WERI-Rb-1 (cell line): ENCODE results near the gene ALPI.
A peak's percentile ranks its signal among the peaks of the same experiment; 100 is the strongest.

Experiments used
- DNase-seq: peaks from one replicate; pipeline ENCODE4 v3.0.0-alpha.2; 2020
- H3K27ac ChIP-seq: fragments of 250-450 bp; sonication (Bioruptor Pico); 2 replicates; pipeline ENCODE4 v1.5.1; 2020; ENCODE audit warnings: mild to moderate bottlenecking, moderate library complexity
- H3K27me3 ChIP-seq: fragments of 250-450 bp; sonication (Bioruptor Pico); 2 replicates; pipeline ENCODE4 v1.5.1; 2021; ENCODE audit warnings: mild to moderate bottlenecking, low read depth, moderate library complexity; ENCODE audit not compliant: insufficient read depth, severe bottlenecking
- H3K36me3 ChIP-seq: fragments of 250-450 bp; sonication (Bioruptor Pico); 2 replicates; pipeline ENCODE4 v1.5.1; 2020; ENCODE audit warnings: mild to moderate bottlenecking, moderate library complexity
- H3K4me3 ChIP-seq: 2 replicates; pipeline ENCODE4 v1.5.1; 2011; ENCODE audit warnings: low read depth, mild to moderate bottlenecking, control low read depth, low read length
- H3K9me3 ChIP-seq: fragments of 250-450 bp; sonication (Bioruptor Pico); 2 replicates; pipeline ENCODE4 v1.5.1; 2021; ENCODE audit warnings: mild to moderate bottlenecking, moderate library complexity; ENCODE audit not compliant: severe bottlenecking
- CTCF ChIP-seq: IDR thresholded peaks from 2 replicates; pipeline ENCODE4 v1.5.1; 2011; ENCODE audit warnings: low read depth, mild to moderate bottlenecking, control low read depth, inconsistent platforms, low read length

The ALPI gene

GRCh38 chr2:232459419-232460035 lies 3.6 kb downstream of the ALPI start:
- H3K36me3 ChIP-seq, result no peaks in the 10 kb centered on the region
- TF ChIP-seq CTCF, result no peak
- H3K4me3 ChIP-seq, result no peak overlapping the region
- no peaks in the 10 kb centered on the region for H3K9me3 ChIP-seq
- peak; percentile 3 for DNase-seq
- H3K27me3 ChIP-seq, result no peaks in the 10 kb centered on the region
- H3K27ac ChIP-seq, result no peak overlapping the region

GRCh38 chr2:232460171-232460570 lies 4.2 kb downstream of the ALPI start:
- TF ChIP-seq CTCF, result no peak
- Histone ChIP-seq H3K27ac (no peak overlapping the region), H3K4me3 (no peak overlapping the region), H3K36me3 (no peaks in the 10 kb centered on the region), H3K27me3 (no peaks in the 10 kb centered on the region), H3K9me3 (no peaks in the 10 kb centered on the region)
- DNase-seq, result no peak

- peak; percentile 56 for DNase-seq
- H3K9me3 ChIP-seq, result no peaks in the 10 kb centered on the region
- no peaks in the 10 kb centered on the region for H3K36me3 ChIP-seq
- peak overlapping the region; percentile 3; the same call in 1 of the 2 replicates for H3K27ac ChIP-seq
- no peak overlapping the region for H3K4me3 ChIP-seq
- no peaks in the 10 kb centered on the region for H3K27me3 ChIP-seq
- no peak for TF ChIP-seq CTCF
Observed at GRCh38 chr2:232463701-232464543, 8.0 kb downstream of the ALPI start.

- Histone ChIP-seq H3K27ac (no peak overlapping the region), H3K27me3 (no peaks in the 10 kb centered on the region), H3K9me3 (no peaks in the 10 kb centered on the region), H3K36me3 (no peaks in the 10 kb centered on the region), H3K4me3 (no peak overlapping the region)
- no peak for DNase-seq
- 0 out of 2 replicates have a peak, but pooled peaks have one; percentile 19 for TF ChIP-seq CTCF
Observed at GRCh38 chr2:232464544-232464885, 8.6 kb downstream of the ALPI start.

- H3K27me3 ChIP-seq, result no peaks in the 10 kb centered on the region
- no peak for TF ChIP-seq CTCF
- no peak overlapping the region for H3K4me3 ChIP-seq
- no peak overlapping the region for H3K27ac ChIP-seq
- no peaks in the 10 kb centered on the region for H3K36me3 ChIP-seq
- H3K9me3 ChIP-seq, result no peaks in the 10 kb centered on the region
- DNase-seq, result no peak
Observed at GRCh38 chr2:232465061-232465460, 9.1 kb downstream of the ALPI start.
